ENCODE results near the gene GSX1.
"Not testable (repeated sequence)": the region's sequence is repeated elsewhere in the genome, so short reads cannot be mapped to it uniquely, and the experiment has no call there.

GSX1 gene

GRCh38 chr13:27792393-27793218 is at the start of gene GSX1:
Gene GSX1 (plus strand): TSS chr13:27792483. CDS start chr13:27792691, 208 bp downstream.
- peak; percentile 44 for DNase-seq (ENCODE audit: low spot score)

- DNase-seq (ENCODE audit: low spot score): no peak
Measured at GRCh38 chr13:27744801-27745200, 47.5 kb upstream of the GSX1 start.

- DNase-seq (ENCODE audit: low spot score): no peak
Measured at GRCh38 chr13:27745301-27745700, 47.0 kb upstream of the GSX1 start.

- DNase-seq (ENCODE audit: low spot score): not testable (repeated sequence)
Measured at GRCh38 chr13:27748143-27748542, 44.1 kb upstream of the GSX1 start.

GRCh38 chr13:27751953-27752532 is 40.2 kb upstream of the GSX1 start:
- DNase-seq (ENCODE audit: low spot score): no peak

GRCh38 chr13:27765650-27766049 is 26.6 kb upstream of the GSX1 start:
- no peak for DNase-seq (ENCODE audit: low spot score)

GRCh38 chr13:27770809-27771208 is 21.5 kb upstream of the GSX1 start:
- peak; percentile 34 for DNase-seq (ENCODE audit: low spot score)

GRCh38 chr13:27772651-27773425 is 19.4 kb upstream of the GSX1 start:
- DNase-seq (ENCODE audit: low spot score): no peak

- no peak for DNase-seq (ENCODE audit: low spot score)
Measured at GRCh38 chr13:27774169-27774568, 18.1 kb upstream of the GSX1 start.

GRCh38 chr13:27774651-27775050 is 17.6 kb upstream of the GSX1 start:
- DNase-seq (ENCODE audit: low spot score): peak; percentile 25

- no peak for DNase-seq (ENCODE audit: low spot score)
Measured at GRCh38 chr13:27775943-27776342, 16.3 kb upstream of the GSX1 start.

- DNase-seq (ENCODE audit: low spot score): no peak
Measured at GRCh38 chr13:27782151-27782550, 10.1 kb upstream of the GSX1 start.

GRCh38 chr13:27783111-27783510 is 9.2 kb upstream of the GSX1 start:
- no peak for DNase-seq (ENCODE audit: low spot score)

GRCh38 chr13:27788271-27788670 is 4.0 kb upstream of the GSX1 start:
- no peak for DNase-seq (ENCODE audit: low spot score)

- DNase-seq (ENCODE audit: low spot score): no peak
Measured at GRCh38 chr13:27789153-27789494, 3.2 kb upstream of the GSX1 start.

- peak; percentile 28 for DNase-seq (ENCODE audit: low spot score)
Measured at GRCh38 chr13:27789495-27790303, 2.6 kb upstream of the GSX1 start.

- DNase-seq (ENCODE audit: low spot score): no peak
Measured at GRCh38 chr13:27790523-27790922, 1.8 kb upstream of the GSX1 start.

- no peak for DNase-seq (ENCODE audit: low spot score)
Measured at GRCh38 chr13:27791146-27791900, 960 bp upstream of the GSX1 start.

GRCh38 chr13:27791901-27792392 is 336 bp upstream of the GSX1 start:
- no peak for DNase-seq (ENCODE audit: low spot score)

GRCh38 chr13:27793507-27794367 is 1.5 kb downstream of the GSX1 start:
- DNase-seq (ENCODE audit: low spot score): no peak
